Pancreas (tissue), 10 donors: ENCODE data around the gene STRBP. TPM values are rescaled to one million over a fixed set of nuclear protein-coding genes. Genes with fewer than 3 reads are reported as not detected.

Experiments used
- ATAC-seq, 4 donors: fragments of 200-7000 bp; cut with Tn5 transposase; one replicate each; pipeline versions ENCODE4 v1.8.0 to v1.9.1; 2020; ENCODE audit warnings: mild to moderate bottlenecking in 4 of 4, moderate library complexity in 4 of 4
- DNase-seq, 6 donors: peaks; one replicate each; pipeline ENCODE4 v3.0.0-alpha.2; 2020
- FAIRE-seq: peaks from 2 replicates; lab custom pipeline; 2012; peaks lifted over from hg19 to GRCh38; lab: Jason Lieb, UNC
- H3K27ac ChIP-seq, 4 donors: fragments of 200-600 bp; sonication (generic); 1 replicate in 3 of 4; 2 replicates in 1 of 4; pipeline versions ENCODE4 v1.5.0 to v1.8.0; 2020
- H3K27me3 ChIP-seq, 4 donors: fragments of 200-600 bp; one replicate each; pipeline ENCODE4 v1.8.0; 2021
- H3K36me3 ChIP-seq, 3 donors: fragments of 200-600 bp; sonication (generic) in 1 of 3; one replicate each; pipeline versions ENCODE4 v1.5.0 to v1.8.0; 2020 to 2021
- H3K4me1 ChIP-seq, 3 donors: fragments of 200-600 bp; one replicate each; pipeline ENCODE4 v1.8.0; 2021
- H3K4me3 ChIP-seq, 4 donors: fragments of 200-600 bp; sonication (generic) in 2 of 4; one replicate each; pipeline versions ENCODE4 v1.5.0 to v1.8.0; 2020 to 2021
- H3K9me3 ChIP-seq, 4 donors: fragments of 200-600 bp; one replicate each; pipeline ENCODE4 v1.8.0; 2021
- WGBS, 2 donors: extraction: QIAGEN DNeasy Blood & Tissue Kit; methylation state at CpG; one replicate each; pipeline ENCODE4 v1.1.7; 2013; 5-methylcytosine and 5-hydroxymethylcytosine counted together
- intact Hi-C, 3 donors: fragments of 100-400 bp; cut with DNase I; formaldehyde crosslinking; loops; one replicate each; pipeline versions ENCODE4 v1.11.1 to v1.14.2; 2022
- polyA plus RNA-seq, 2 donors: library from polyadenylated mRNA; stranded (reverse); fragments of 200-250 nt; gene quantifications; one replicate each; pipeline ENCODE4 v1.2.3, GENCODE V29; 2013
- total RNA-seq, 6 donors: library from RNA; stranded (reverse); fragmentation: NEBNext Ultra II Directional in 4 of 6; extraction: Animal tissue kit (Norgen Biotek cat#: 25700) in 4 of 6; gene quantifications; one replicate each; pipeline versions ENCODE4 v1.2.1 to v1.2.4, GENCODE V29; 2021 to 2023
- TF ChIP-seq, protein P1 (sequence below), 4 donors: fragments of 200-600 bp; sonication (generic) in 3 of 4; IDR thresholded peaks; one replicate each; pipeline versions ENCODE4 v1.5.0 to v1.8.0; 2021; ENCODE audit warnings: antibody characterized with exemption in 4 of 4
- donor health status: healthy with polysubstance abuse.
- donor health status: DM: no; HTN: no; CAD: no; lungs with moderate emphysema.
- donor health status: DM: no; HTN: no; CAD: no.
- donor health status: control.
- donor health status: control.
- donor health status: Bipolar disorder and iron deficiency.
- donor health status: DM: yes; HTN: yes; CAD: no.
- donor health status: DM: no; HTN: no; CAD: no.
- donor health status: DM: no; HTN: no; CAD: no.
- donor health status: DM: yes; HTN: yes; CAD: no.

The STRBP gene
- total and polyA plus RNA-seq, 8 donors = 8.0 to 17.8 (median 12.5) TPM

GRCh38 chr9:123107639-123108285 is 160.6 kb downstream of the STRBP start:
- no peak overlapping the region for H3K4me3 ChIP-seq
- no peak for DNase-seq
- H3K4me1 ChIP-seq = no peaks in the 10 kb centered on the region
- H3K36me3 ChIP-seq = peaks cover 0 to 20% (median 6%) of the 10 kb centered on the region in 3 donors
- intact Hi-C loops = no loop called here
- TF ChIP-seq, protein P1, sequence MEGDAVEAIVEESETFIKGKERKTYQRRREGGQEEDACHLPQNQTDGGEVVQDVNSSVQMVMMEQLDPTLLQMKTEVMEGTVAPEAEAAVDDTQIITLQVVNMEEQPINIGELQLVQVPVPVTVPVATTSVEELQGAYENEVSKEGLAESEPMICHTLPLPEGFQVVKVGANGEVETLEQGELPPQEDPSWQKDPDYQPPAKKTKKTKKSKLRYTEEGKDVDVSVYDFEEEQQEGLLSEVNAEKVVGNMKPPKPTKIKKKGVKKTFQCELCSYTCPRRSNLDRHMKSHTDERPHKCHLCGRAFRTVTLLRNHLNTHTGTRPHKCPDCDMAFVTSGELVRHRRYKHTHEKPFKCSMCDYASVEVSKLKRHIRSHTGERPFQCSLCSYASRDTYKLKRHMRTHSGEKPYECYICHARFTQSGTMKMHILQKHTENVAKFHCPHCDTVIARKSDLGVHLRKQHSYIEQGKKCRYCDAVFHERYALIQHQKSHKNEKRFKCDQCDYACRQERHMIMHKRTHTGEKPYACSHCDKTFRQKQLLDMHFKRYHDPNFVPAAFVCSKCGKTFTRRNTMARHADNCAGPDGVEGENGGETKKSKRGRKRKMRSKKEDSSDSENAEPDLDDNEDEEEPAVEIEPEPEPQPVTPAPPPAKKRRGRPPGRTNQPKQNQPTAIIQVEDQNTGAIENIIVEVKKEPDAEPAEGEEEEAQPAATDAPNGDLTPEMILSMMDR (IDR thresholded peaks at IDR 0.05) = no peak
- no peak for ATAC-seq
- no peak for FAIRE-seq
- WGBS, 2 donors = 76% methylated on average over 11 of the region's 11 CpGs
- H3K27ac ChIP-seq = no peak overlapping the region
- H3K27me3 ChIP-seq = no peaks in the 10 kb centered on the region
- H3K9me3 ChIP-seq = no peaks in the 10 kb centered on the region

GRCh38 chr9:123105490-123105889 is 162.9 kb downstream of the STRBP start:
- no peak overlapping the region for H3K4me3 ChIP-seq
- no peaks in the 10 kb centered on the region for H3K27me3 ChIP-seq
- FAIRE-seq (no peak), ATAC-seq (no peak), DNase-seq (no peak)
- no peak overlapping the region for H3K27ac ChIP-seq
- TF ChIP-seq, protein P1 (IDR thresholded peaks at IDR 0.05) = no peak
- WGBS, 2 donors = 81 to 90% methylated on average over 5 of the region's 5 CpGs
- H3K36me3 ChIP-seq = peaks cover 0 to 30% (median 13%) of the 10 kb centered on the region in 3 donors
- intact Hi-C loops = no loop called here
- H3K9me3 ChIP-seq = no peaks in the 10 kb centered on the region
- no peaks in the 10 kb centered on the region for H3K4me1 ChIP-seq

DNA sequence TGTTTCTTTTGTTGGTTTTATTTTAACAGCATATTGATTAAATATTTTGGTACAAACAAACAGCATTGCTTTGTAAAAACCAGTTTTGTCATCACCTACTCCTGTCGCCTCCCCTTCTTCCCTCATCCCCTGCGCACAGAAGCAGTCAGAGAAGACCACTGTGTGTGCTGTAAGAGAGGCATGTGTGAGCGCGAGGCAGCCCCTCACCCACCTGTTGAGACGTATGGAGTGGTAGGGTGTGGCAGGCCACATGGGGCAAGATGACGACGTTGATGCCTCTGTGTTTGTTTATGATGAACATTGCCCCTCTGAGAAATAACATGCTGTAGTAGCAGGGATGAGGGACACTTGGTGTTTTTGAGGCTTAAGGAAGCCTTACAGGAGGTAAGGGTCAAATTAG is 163.6 kb downstream of the STRBP start:
- no peak overlapping the region for H3K27ac ChIP-seq
- DNase-seq (no peak), ATAC-seq (no peak), FAIRE-seq (no peak)
- TF ChIP-seq, protein P1 (IDR thresholded peaks at IDR 0.05) = no peak
- H3K36me3 ChIP-seq = peaks cover 0 to 32% (median 13%) of the 10 kb centered on the region in 3 donors
- intact Hi-C loops = no loop called here
- H3K4me3 ChIP-seq = no peak overlapping the region
- 69 to 70% methylated on average over 7 of the region's 7 CpGs for WGBS, 2 donors
- no peaks in the 10 kb centered on the region for H3K4me1 ChIP-seq
- no peaks in the 10 kb centered on the region for H3K9me3 ChIP-seq
- H3K27me3 ChIP-seq = no peaks in the 10 kb centered on the region

DNA sequence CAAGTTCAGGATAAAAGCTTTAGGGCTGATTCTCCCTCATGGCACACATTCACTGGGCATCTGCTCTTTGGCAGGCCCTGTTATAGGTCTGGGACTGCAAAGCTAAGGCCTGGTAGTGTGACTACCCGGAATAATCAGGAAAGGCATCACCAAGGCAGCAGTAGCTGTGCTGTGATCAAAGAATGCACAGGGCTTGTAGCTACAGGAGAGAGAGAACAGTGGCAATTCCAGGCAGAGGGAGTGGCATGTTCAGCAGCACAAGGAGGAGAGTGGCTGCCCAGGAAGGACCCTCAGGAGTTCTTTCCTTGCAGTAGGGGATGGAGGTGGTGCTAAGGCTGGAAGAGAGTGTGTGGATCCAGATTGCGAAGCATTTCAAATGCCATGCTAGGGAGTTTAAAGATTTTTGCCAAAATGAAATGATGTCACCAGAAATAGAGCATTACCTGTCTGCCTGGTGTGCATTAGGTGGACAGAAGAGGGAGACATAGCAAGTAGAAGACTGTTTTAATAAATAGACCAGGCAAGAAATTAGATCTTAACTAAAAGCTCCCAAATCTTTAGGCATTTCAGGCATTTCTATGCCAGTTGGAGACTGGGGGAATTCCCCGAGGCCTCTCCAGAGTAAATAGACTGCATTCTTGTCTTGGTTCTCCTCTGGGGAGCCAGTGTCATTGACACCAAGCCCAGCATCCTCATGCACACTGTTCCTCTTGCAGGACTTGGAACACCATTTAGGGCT is 165.8 kb downstream of the STRBP start:
- Histone ChIP-seq H3K27ac (no peak overlapping the region), H3K27me3 (no peaks in the 10 kb centered on the region), H3K4me3 (no peak overlapping the region), H3K4me1 (no peaks in the 10 kb centered on the region), H3K9me3 (no peaks in the 10 kb centered on the region), H3K36me3 (peaks cover 0 to 39% (median 25%) of the 10 kb centered on the region in 3 donors)
- TF ChIP-seq, protein P1 (IDR thresholded peaks at IDR 0.05) = no peak
- no peak for DNase-seq
- ATAC-seq = peak in 3 of 4 donors; percentile 22 to 41 (median 27)
- 78 to 81% methylated on average over 3 of the region's 3 CpGs for WGBS, 2 donors
- intact Hi-C loops = no loop called here
- FAIRE-seq = no peak
